Ishikawa (cell line): Measurements from ENCODE around the gene UBN2.

Experiments used
- CEBPB ChIP-seq: IDR thresholded peaks from 2 replicates; pipeline ENCODE4 v1.6.1; 2012
- CREB1 ChIP-seq: IDR thresholded peaks from 2 replicates; pipeline ENCODE4 v1.6.1; 2012; ENCODE audit warnings: low read depth
- EGR1 ChIP-seq: IDR thresholded peaks from 2 replicates; pipeline ENCODE4 v1.6.1; 2012
- EP300 ChIP-seq: IDR thresholded peaks from 2 replicates; pipeline ENCODE4 v1.6.1; 2012; ENCODE audit warnings: borderline replicate concordance
- FOXM1 ChIP-seq: IDR thresholded peaks from 2 replicates; pipeline ENCODE4 v1.6.1; 2012; ENCODE audit warnings: low read depth, borderline replicate concordance
- MAX ChIP-seq: IDR thresholded peaks from 2 replicates; pipeline ENCODE4 v1.6.1; 2012
- NFIC ChIP-seq: IDR thresholded peaks from 2 replicates; pipeline ENCODE4 v1.6.1; 2012
- RAD21 ChIP-seq: IDR thresholded peaks from 2 replicates; pipeline ENCODE4 v1.6.1; 2012; ENCODE audit warnings: low read depth
- REST ChIP-seq: IDR thresholded peaks from 2 replicates; pipeline ENCODE4 v1.6.1; 2012; ENCODE audit warnings: low read depth, mild to moderate bottlenecking
- TAF1 ChIP-seq: IDR thresholded peaks from 2 replicates; pipeline ENCODE4 v1.6.1; 2012; ENCODE audit warnings: low read depth, mild to moderate bottlenecking
- TCF12 ChIP-seq: IDR thresholded peaks from 2 replicates; pipeline ENCODE4 v1.6.1; 2012; ENCODE audit warnings: low read depth
- TEAD4 ChIP-seq: IDR thresholded peaks from 2 replicates; pipeline ENCODE4 v1.6.1; 2012
- USF1 ChIP-seq: IDR thresholded peaks from 2 replicates; pipeline ENCODE4 v1.6.1; 2012
- YY1 ChIP-seq: IDR thresholded peaks from 2 replicates; pipeline ENCODE4 v1.6.1; 2012; ENCODE audit warnings: low read depth
- ZBTB7A ChIP-seq: IDR thresholded peaks from 2 replicates; pipeline ENCODE4 v1.6.1; 2012; ENCODE audit warnings: low read depth

Gene UBN2

GRCh38 chr7:139351027-139351426 lies 120.0 kb downstream of the UBN2 start:
- no peak for TF ChIP-seq CREB1
- no peak for TF ChIP-seq ZBTB7A
- TF ChIP-seq YY1 = no peak
- TF ChIP-seq NFIC = no peak
- no peak for TF ChIP-seq EGR1
- no peak for TF ChIP-seq CEBPB
- no peak for TF ChIP-seq REST
- TF ChIP-seq EP300 = no peak
- TF ChIP-seq TCF12 = no peak
- TF ChIP-seq MAX = no peak
- TF ChIP-seq RAD21 = no peak
- TF ChIP-seq TAF1 = no peak
- TF ChIP-seq USF1 = no peak

GRCh38 chr7:139354729-139355128 lies 123.7 kb downstream of the UBN2 start:
- TF ChIP-seq EGR1 (no peak), USF1 (no peak), TCF12 (no peak), CREB1 (no peak), CEBPB (no peak), ZBTB7A (no peak), FOXM1 (no peak), REST (no peak), YY1 (no peak), EP300 (no peak), TEAD4 (no peak), NFIC (no peak)

GRCh38 chr7:139355320-139355719 lies 124.3 kb downstream of the UBN2 start:
- no peak for TF ChIP-seq TCF12
- no peak for TF ChIP-seq CEBPB
- no peak for TF ChIP-seq EP300
- TF ChIP-seq TEAD4 = no peak
- no peak for TF ChIP-seq CREB1
- no peak for TF ChIP-seq MAX
- TF ChIP-seq ZBTB7A = no peak
- no peak for TF ChIP-seq YY1
- TF ChIP-seq EGR1 = no peak
- no peak for TF ChIP-seq RAD21
- TF ChIP-seq FOXM1 = no peak
- no peak for TF ChIP-seq NFIC
- no peak for TF ChIP-seq USF1
- TF ChIP-seq REST = no peak
- TF ChIP-seq TAF1 = no peak
